ENCODE measurements around the gene ZNF169.

GRCh38 chr9:94281101-94281500, 22.0 kb downstream of the ZNF169 start:
- TF ChIP-seq CTCF (conservative IDR thresholded peaks at IDR 0.05; ENCODE audit: low read length) (no peak), EZH2phosphoT487 (IDR thresholded peaks at IDR 0.05; ENCODE audit: borderline replicate concordance) (no peak)

All from Loucy (cell line).